IPS-NIHi11 (cell line): ENCODE results near the gene HAND1.
A peak's percentile ranks its signal among the peaks of the same experiment; 100 is the strongest.

Experiments
- DNase-seq: peaks from one replicate; pipeline ENCODE4 v3.0.0; 2012; ENCODE audit warnings: mixed read lengths, low spot score

The HAND1 gene

DNA sequence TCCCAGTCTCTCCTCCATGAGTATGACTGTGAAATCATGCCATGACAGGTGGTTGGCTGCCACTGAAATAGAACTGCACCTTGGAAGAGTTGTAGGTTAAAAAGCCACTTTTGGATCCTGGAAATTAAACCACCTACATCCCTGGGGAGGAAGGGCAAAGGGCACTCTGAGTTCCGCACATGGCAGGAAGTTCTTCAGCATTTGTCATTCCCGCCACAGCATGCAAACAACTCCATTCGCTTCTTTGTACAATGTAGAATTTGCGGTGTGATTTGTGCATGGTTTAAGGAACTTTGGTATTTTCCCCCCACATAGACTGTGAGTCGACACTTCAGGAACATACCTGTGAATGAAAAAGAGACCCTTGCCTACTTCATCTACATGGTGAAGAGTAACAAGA, 22.4 kb downstream of the HAND1 start:
- no peak for DNase-seq

DNA sequence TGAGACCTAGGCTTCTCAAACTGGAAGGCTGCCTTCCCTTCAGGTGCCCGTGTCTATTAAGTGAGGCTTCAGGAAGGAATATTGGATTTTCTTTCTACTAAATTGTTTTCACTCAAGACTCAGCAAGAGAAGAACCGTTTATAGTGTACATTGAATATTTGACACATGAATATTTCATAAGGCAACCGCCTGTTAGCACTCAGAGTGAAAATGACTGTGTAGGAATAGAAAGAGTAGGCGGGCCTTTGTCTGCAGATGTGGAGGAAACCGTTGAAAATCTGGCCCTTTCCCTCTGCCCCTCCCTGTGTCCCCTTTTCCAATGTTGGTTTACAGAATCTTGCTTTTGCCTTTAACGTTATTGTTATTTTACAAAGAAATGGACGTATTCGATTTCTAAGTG, 26.1 kb downstream of the HAND1 start:
- no peak for DNase-seq

DNA sequence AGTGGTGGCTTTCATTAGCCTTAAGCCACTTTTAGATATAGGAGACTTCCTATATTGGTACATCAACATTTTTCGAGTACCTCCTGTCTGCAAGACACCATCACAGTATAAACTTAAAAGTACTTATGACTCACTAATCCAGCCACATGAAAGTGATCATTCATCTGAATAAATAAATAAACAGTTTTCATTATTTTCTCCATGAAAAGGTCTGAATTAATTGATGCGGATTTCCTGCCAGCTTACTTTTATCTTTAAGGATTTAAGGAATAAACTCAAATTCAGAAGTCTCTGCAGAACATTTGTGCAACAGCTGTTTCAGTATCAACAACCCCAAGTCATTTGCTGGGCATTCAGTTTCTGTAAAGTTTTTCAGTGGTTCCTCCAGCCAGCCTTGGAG, 28.2 kb downstream of the HAND1 start:
- DNase-seq = no peak

GRCh38 chr5:154447089-154447725, 30.8 kb downstream of the HAND1 start:
- peak; percentile 36 for DNase-seq

GRCh38 chr5:154446195-154447088, 31.6 kb downstream of the HAND1 start:
- peak; percentile 71 for DNase-seq

GRCh38 chr5:154445422-154446194, 32.4 kb downstream of the HAND1 start, which contains the start of gene SAP30L:
Gene SAP30L, plus strand, starts transcription at chr5:154445997. Its CDS starts 608 bp downstream, at chr5:154446605.
- peak; percentile 100 for DNase-seq

- peak; percentile 65 for DNase-seq
Measured at GRCh38 chr5:154444556-154445421, 33.2 kb downstream of the HAND1 start.

- DNase-seq = no peak
Measured at GRCh38 chr5:154442801-154443200, 35.2 kb downstream of the HAND1 start.

- no peak for DNase-seq
Measured at GRCh38 chr5:154440540-154440939, 37.5 kb downstream of the HAND1 start.

GRCh38 chr5:154437281-154437965, 40.6 kb downstream of the HAND1 start:
- no peak for DNase-seq

GRCh38 chr5:154435226-154435625, 42.8 kb downstream of the HAND1 start:
- no peak for DNase-seq

- no peak for DNase-seq
Measured at GRCh38 chr5:154430961-154431630, 46.9 kb downstream of the HAND1 start.

GRCh38 chr5:154430466-154430865, 47.6 kb downstream of the HAND1 start:
- no peak for DNase-seq

DNA sequence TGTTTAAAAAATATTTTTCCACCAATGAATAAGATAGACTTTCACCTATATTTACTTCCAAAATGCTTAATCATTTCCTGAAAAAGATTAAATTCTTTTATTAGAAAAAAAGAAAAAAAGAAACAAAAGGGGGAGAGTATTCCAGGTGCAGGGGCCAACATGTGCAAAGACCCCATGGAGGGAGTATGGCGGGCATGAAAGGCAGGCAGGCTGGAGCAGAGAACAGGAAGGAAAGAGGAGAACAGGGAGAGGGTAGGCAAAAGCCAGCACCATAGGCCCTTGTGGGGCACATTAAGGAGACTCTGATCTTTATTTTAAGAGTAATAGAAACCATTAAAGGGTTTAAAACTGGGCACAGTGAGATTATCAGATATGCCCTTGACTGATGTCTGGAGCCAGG, 48.7 kb downstream of the HAND1 start:
- DNase-seq = no peak

DNA sequence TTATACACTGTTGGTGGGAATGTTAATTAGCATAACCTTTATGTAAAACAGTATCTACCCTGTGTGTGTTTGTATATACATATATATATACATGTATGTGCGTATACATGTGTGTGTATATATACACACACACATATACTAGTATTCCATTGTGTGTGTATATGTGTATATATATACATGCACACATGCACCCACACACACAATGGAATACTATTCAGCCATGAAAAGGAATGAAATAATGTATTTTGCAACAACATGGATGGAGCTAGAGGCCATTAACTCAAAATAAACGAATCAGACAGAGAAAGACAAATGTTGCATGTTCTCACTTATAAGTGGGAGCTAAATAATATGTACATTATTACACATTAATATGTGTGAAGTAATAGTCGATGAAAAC, 49.8 kb downstream of the HAND1 start:
- no peak for DNase-seq
